OCI-LY7 (cell line): ENCODE data around the gene TBL1XR1. TPM values are rescaled to one million over a fixed set of nuclear protein-coding genes. Genes with fewer than 3 reads are reported as not detected.

Experiments
- BruUV-seq: library from RNA; stranded (reverse); fragments of 400-500 nt; replicated peaks from 2 replicates; lab custom pipeline; 2021; lab: Mats Ljungman, UMichigan
- CTCF ChIA-PET: fragments of 300-600 bp; sonication (Branson Sonifier 250); formaldehyde crosslinking; loops from one replicate; lab custom pipeline; 2022; ENCODE audit warnings: antibody characterized with exemption; ENCODE audit not compliant: unreplicated experiment; lab: Charles Lee
- POLR2A ChIA-PET: fragments of 300-600 bp; sonication (Branson Sonifier 250); formaldehyde crosslinking; loops from one replicate; lab custom pipeline; 2022; ENCODE audit warnings: antibody characterized with exemption; lab: Charles Lee
- DNase-seq: peaks from one replicate; pipeline ENCODE4 v3.0.0-alpha.2; 2015; ENCODE audit warnings: low spot score
- H2AFZ ChIP-seq: fragments of 200-600 bp; sonication (generic), shearing (Covaris generic); 2 replicates; pipeline ENCODE4 v1.6.1; 2014; ENCODE audit warnings: mild to moderate bottlenecking, antibody characterized with exemption, low read length, moderate library complexity
- H3K27ac ChIP-seq: fragments of 200-600 bp; sonication (generic); 2 replicates; pipeline ENCODE4 v1.5.1; 2014; ENCODE audit warnings: mixed run types, low read depth, mild to moderate bottlenecking, moderate library complexity, low read length, inconsistent platforms; ENCODE audit not compliant: poor library complexity, severe bottlenecking
- H3K36me3 ChIP-seq: fragments of 200-600 bp; sonication (generic); 2 replicates; pipeline ENCODE4 v1.6.1; 2014; ENCODE audit warnings: mild to moderate bottlenecking, antibody characterized with exemption, low read length, moderate library complexity, mixed read lengths; ENCODE audit not compliant: insufficient read depth
- H3K4me1 ChIP-seq: fragments of 200-600 bp; sonication (generic); 2 replicates; pipeline ENCODE4 v1.5.1; 2014; ENCODE audit warnings: mild to moderate bottlenecking, low read length; ENCODE audit not compliant: insufficient read depth, poor library complexity, severe bottlenecking
- H3K4me2 ChIP-seq: fragments of 200-600 bp; sonication (generic); 2 replicates; pipeline ENCODE4 v1.6.1; 2014; ENCODE audit warnings: mild to moderate bottlenecking, low read length
- H3K4me3 ChIP-seq: fragments of 200-600 bp; sonication (generic); 2 replicates; pipeline ENCODE4 v1.5.1; 2014; ENCODE audit warnings: mild to moderate bottlenecking, low read depth, low read length; ENCODE audit not compliant: poor library complexity, severe bottlenecking
- H3K79me2 ChIP-seq: fragments of 200-600 bp; sonication (generic); 2 replicates; pipeline ENCODE4 v1.6.1; 2016; ENCODE audit warnings: low read depth, mild to moderate bottlenecking, low read length, moderate library complexity, mixed read lengths; ENCODE audit not compliant: insufficient read depth
- H3K9me2 ChIP-seq: fragments of 200-600 bp; sonication (generic); 2 replicates; pipeline ENCODE4 v1.6.1; 2016; ENCODE audit warnings: mild to moderate bottlenecking, low read length, mixed read lengths; ENCODE audit not compliant: insufficient read depth
- H3K9me3 ChIP-seq: fragments of 200-600 bp; sonication (generic); 2 replicates; pipeline ENCODE4 v1.6.1; 2014; ENCODE audit warnings: mild to moderate bottlenecking, mixed run types, low read length, mixed read lengths
- H4K20me1 ChIP-seq: fragments of 200-600 bp; sonication (generic); 2 replicates; pipeline ENCODE4 v1.6.1; 2014; ENCODE audit warnings: mild to moderate bottlenecking, antibody characterized with exemption, low read length, moderate library complexity, mixed read lengths; ENCODE audit not compliant: insufficient read depth
- EZH2phosphoT487 ChIP-seq: fragments of 200-600 bp; sonication (generic); IDR thresholded peaks from 2 replicates; pipeline ENCODE4 v1.6.1; 2018; ENCODE audit warnings: low read depth, borderline replicate concordance, mild to moderate bottlenecking, mixed run types, antibody characterized with exemption, low read length, moderate library complexity, mixed read lengths
- intact Hi-C: fragments of 100-400 bp; cut with micrococcal nuclease; formaldehyde crosslinking; loops from one replicate; pipeline ENCODE4 v1.10.0; 2022; ENCODE audit not compliant: unreplicated experiment
- total RNA-seq, 2 experiments: library from RNA; depleted of rRNA in 1 of 2; stranded (reverse); fragments of >200 nt in 1 of 2; shearing (Covaris generic) in 1 of 2; gene quantifications; 2 replicates each; pipeline ENCODE4 v1.2.3, GENCODE V29; 2014 to 2022
- TF ChIP-seq, protein P1 (sequence below): fragments of 200-600 bp; sonication (generic); conservative IDR thresholded peaks from 2 replicates; pipeline ENCODE4 v1.5.1; 2014; ENCODE audit warnings: mild to moderate bottlenecking, antibody characterized with exemption, low read length, moderate library complexity, mixed read lengths

Gene TBL1XR1
- total RNA-seq, 2 experiments from 2014 or later, result 103 to 158 TPM

DNA sequence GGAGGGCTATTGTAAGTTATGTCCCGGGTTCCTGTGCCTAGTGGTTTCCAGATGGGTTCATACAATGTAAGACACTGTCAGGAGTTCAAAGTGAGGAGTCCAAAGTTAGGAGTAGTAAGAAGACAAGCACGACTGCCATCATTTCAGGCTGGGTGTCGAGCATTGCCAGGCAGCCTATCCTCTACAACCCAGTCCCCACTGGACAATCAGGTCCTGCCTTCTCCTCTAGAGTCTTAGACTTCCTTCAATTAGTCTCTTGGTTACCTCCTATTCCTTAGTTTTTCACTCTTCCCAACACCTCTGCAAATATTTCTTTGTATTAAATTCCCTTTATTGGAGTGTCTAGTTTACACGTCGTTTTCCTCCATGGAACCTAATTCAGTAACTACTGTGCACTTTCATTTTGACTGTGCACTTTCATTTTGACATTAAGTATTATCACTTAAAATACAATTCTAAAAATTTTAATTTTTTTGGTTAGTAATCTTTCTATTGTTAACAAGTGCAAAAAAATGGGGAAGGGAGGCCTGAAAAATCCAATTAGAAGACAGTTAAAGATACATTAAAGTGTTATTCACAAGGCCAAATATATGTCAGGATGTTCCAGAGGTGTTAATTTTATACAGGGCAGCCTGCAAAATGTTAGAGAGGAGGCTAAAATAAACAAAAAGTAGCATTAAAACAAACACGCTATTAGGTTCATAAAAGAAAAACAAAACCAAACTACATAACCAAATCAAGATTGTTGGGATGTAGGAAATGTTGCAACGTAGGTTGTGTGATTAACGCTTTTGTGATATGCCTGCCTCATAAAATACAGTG, 155.3 kb downstream of the TBL1XR1 start:
- H3K4me1 ChIP-seq, result peaks cover 50% of the 10 kb centered on the region
- ChIA-PET CTCF (no interaction called here), POLR2A (interaction anchor here (1.2 kb wide), 1 partner anchor 153 kb away, joined by 3 read pairs; no protein-coding TSS in a partner anchor)
- H4K20me1 ChIP-seq, result no peaks in the 10 kb centered on the region
- H3K36me3 ChIP-seq, result peaks cover 96% of the 10 kb centered on the region
- no peak overlapping the region for H3K4me2 ChIP-seq
- intact Hi-C loops, result loop anchor here (10.0 kb wide), 1 partner anchor 733 kb away; no protein-coding TSS in a partner anchor
- BruUV-seq, result no TSS peak
- no peak for TF ChIP-seq EZH2phosphoT487
- TF ChIP-seq, protein P1, sequence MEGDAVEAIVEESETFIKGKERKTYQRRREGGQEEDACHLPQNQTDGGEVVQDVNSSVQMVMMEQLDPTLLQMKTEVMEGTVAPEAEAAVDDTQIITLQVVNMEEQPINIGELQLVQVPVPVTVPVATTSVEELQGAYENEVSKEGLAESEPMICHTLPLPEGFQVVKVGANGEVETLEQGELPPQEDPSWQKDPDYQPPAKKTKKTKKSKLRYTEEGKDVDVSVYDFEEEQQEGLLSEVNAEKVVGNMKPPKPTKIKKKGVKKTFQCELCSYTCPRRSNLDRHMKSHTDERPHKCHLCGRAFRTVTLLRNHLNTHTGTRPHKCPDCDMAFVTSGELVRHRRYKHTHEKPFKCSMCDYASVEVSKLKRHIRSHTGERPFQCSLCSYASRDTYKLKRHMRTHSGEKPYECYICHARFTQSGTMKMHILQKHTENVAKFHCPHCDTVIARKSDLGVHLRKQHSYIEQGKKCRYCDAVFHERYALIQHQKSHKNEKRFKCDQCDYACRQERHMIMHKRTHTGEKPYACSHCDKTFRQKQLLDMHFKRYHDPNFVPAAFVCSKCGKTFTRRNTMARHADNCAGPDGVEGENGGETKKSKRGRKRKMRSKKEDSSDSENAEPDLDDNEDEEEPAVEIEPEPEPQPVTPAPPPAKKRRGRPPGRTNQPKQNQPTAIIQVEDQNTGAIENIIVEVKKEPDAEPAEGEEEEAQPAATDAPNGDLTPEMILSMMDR, result no peak
- no peak for DNase-seq
- H3K9me2 ChIP-seq, result no peaks in the 10 kb centered on the region
- H2AFZ ChIP-seq, result no peak overlapping the region
- no peak overlapping the region for H3K4me3 ChIP-seq
- H3K9me3 ChIP-seq, result peaks cover 18% of the 10 kb centered on the region; the same call in 1 of the 2 replicates
- peaks cover 19% of the 10 kb centered on the region; the same call in 1 of the 2 replicates for H3K79me2 ChIP-seq
- H3K27ac ChIP-seq, result no peak overlapping the region

DNA sequence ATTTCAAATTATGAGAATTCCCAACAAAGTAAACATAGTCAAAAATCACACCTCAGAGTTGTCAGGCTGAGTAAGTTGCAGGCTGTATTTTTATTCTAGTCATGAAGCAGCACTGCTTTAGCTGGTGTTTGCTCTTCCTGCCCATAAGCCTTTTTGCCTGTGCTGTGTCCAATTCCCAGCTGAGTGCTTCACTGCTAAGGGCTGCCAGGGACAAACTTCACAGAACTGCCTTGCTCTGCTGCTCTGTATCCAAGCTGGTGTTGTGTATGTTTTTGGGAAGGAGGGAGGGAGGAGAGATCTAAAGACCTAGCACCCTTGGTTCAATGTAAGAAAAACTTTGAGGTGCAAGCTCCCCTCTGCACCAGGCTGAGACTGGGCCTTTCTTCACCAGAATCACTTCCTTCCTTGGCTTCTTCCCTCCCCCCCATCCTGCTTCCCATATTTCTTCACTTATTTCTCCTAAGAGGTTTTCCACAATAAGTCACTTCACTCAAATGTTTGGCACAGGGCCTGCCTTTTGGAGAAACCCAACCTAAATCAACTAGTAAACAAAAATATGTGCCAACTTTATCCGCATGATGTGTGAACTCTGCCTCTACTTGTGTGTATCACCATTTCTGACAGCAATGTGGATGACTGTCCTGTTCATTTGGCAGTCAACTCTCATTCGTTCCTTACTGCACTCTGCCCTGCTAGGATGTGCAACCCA, 156.1 kb downstream of the TBL1XR1 start:
- Histone ChIP-seq H3K4me1 (peaks cover 57% of the 10 kb centered on the region), H3K79me2 (peaks cover 19% of the 10 kb centered on the region; the same call in 1 of the 2 replicates), H3K9me2 (no peaks in the 10 kb centered on the region), H3K4me2 (no peak overlapping the region), H3K9me3 (peaks cover 18% of the 10 kb centered on the region; the same call in 1 of the 2 replicates), H3K36me3 (peaks cover 96% of the 10 kb centered on the region), H3K4me3 (no peak overlapping the region), H3K27ac (peak overlapping the region; percentile 53), H2AFZ (no peak overlapping the region), H4K20me1 (no peaks in the 10 kb centered on the region)
- BruUV-seq, result no TSS peak
- no peak for DNase-seq
- intact Hi-C loops, result loop anchor here (10.0 kb wide), 1 partner anchor 734 kb away; no protein-coding TSS in a partner anchor
- POLR2A ChIA-PET, result interaction anchor here (0.7 to 0.9 kb wide), 2 partner anchors 79 to 147 kb away, joined by 3 to 4 read pairs; no protein-coding TSS in a partner anchor
- TF ChIP-seq, protein P1, result no peak
- TF ChIP-seq EZH2phosphoT487, result no peak
- CTCF ChIA-PET, result no interaction called here
